HG03066 (cell line): ENCODE measurements around the gene FOXP4.

Source experiments
- ATAC-seq: cut with Tn5 transposase; IDR thresholded peaks from one replicate; pipeline ENCODE4 v1.9.1; 2021; ENCODE audit warnings: low read depth; ENCODE audit not compliant: unreplicated experiment

FOXP4 gene

GRCh38 chr6:41545247-41545702, 906 bp upstream of the FOXP4 start:
- no peak for ATAC-seq

GRCh38 chr6:41546475-41546865, 289 bp downstream of the FOXP4 start:
- ATAC-seq: peak; percentile 33

GRCh38 chr6:41546866-41547798, 951 bp downstream of the FOXP4 start:
- peak; percentile 7 for ATAC-seq

GRCh38 chr6:41547799-41548097, 1.6 kb downstream of the FOXP4 start:
- ATAC-seq: no peak

GRCh38 chr6:41548098-41548840, 2.1 kb downstream of the FOXP4 start:
- ATAC-seq: no peak

GRCh38 chr6:41548841-41549642, 2.9 kb downstream of the FOXP4 start:
- no peak for ATAC-seq

- ATAC-seq: no peak
Measured at GRCh38 chr6:41549673-41550072, 3.5 kb downstream of the FOXP4 start.

GRCh38 chr6:41551086-41551700, 5.0 kb downstream of the FOXP4 start:
- no peak for ATAC-seq

GRCh38 chr6:41551857-41552256, 5.7 kb downstream of the FOXP4 start:
- ATAC-seq: no peak

- no peak for ATAC-seq
Measured at GRCh38 chr6:41552723-41553122, 6.5 kb downstream of the FOXP4 start.

GRCh38 chr6:41553405-41553999, 7.3 kb downstream of the FOXP4 start:
- ATAC-seq: no peak

GRCh38 chr6:41555326-41556300, 9.4 kb downstream of the FOXP4 start:
- no peak for ATAC-seq

- ATAC-seq: no peak
Measured at GRCh38 chr6:41557335-41557734, 11.2 kb downstream of the FOXP4 start.

- no peak for ATAC-seq
Measured at GRCh38 chr6:41558033-41558807, 12.0 kb downstream of the FOXP4 start.

- no peak for ATAC-seq
Measured at GRCh38 chr6:41559655-41560427, 13.7 kb downstream of the FOXP4 start.

- peak; percentile 71 for ATAC-seq
Measured at GRCh38 chr6:41560431-41561192, 14.4 kb downstream of the FOXP4 start.

GRCh38 chr6:41561416-41561815, 15.2 kb downstream of the FOXP4 start:
- no peak for ATAC-seq
